NCI-H1092 treated with DMSO at 0.1 percent for 48 hours (cell line): ENCODE measurements around the gene NOSTRIN.
A peak's percentile ranks its signal among the peaks of the same experiment; 100 is the strongest.

ENCODE experiments used
- DNase-seq: peaks from one replicate; lab custom pipeline; 2025; lab: John Stamatoyannopoulos, UW

Gene NOSTRIN

GRCh38 chr2:168884975-168885374 is 82.5 kb downstream of the NOSTRIN start:
- DNase-seq: no peak

GRCh38 chr2:168889635-168890005 is 87.2 kb downstream of the NOSTRIN start:
- no peak for DNase-seq

GRCh38 chr2:168890006-168890782 is 87.8 kb downstream of the NOSTRIN start, which contains the start of gene SPC25:
Gene SPC25, minus strand, starts transcription at chr2:168890430. Its CDS starts 911 bp downstream, at chr2:168889519.
- peak; percentile 89 for DNase-seq

DNA sequence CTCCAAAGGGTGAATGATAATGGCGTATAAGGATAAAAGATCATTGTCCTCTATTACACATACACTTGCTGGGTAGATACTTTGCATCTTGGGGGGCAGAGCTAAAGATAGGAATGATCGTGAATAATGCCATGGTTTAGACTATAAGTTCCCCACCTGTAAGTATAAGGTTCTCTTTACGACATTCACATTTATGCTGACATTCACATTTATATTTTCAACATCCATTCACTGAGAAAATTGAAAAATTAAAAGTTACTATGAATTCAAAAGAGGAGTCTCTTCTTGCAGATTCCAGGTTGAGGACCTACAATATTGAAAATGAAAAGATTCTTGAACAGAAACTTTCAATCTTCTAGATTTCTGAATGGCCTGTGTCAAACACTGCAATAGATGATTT is 89.9 kb downstream of the NOSTRIN start:
- no peak for DNase-seq

DNA sequence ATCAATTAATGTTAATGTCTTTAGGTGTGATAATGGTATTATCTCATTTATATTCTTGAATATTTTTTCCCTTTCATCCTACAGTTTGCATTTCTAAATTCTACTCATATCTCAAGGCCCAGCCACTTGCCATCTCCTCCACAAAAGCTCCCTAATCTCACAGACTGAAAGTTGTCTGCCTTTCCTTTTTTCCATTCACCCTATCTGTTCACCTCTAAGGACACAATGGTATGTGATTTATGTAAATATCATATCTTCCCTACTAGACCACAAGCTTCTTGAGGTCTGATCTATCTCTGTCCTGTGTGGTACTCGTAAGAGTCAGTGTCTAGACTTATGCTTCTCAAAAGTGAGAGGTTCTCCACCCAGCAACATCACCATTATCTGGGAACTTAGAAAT is 91.7 kb downstream of the NOSTRIN start:
- DNase-seq: no peak

DNA sequence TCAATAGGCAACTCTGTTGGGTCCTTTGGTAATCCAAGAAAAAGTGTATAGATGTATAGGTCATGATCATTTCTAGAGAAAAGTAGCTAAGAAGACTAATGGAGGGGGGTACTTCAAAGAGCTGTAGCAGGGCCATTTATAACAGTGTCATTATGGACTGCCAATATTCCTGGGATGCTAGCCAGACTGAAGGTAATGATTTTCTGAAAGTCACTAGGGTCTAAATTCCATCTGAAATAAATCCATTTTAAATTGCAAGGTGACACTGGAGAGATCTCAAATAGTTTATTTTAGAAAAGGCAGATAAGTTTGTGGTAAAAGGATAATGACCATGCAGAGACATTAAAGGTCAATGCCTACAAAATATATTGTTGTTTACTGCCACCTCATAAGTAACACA is 92.3 kb downstream of the NOSTRIN start:
- DNase-seq: no peak

DNA sequence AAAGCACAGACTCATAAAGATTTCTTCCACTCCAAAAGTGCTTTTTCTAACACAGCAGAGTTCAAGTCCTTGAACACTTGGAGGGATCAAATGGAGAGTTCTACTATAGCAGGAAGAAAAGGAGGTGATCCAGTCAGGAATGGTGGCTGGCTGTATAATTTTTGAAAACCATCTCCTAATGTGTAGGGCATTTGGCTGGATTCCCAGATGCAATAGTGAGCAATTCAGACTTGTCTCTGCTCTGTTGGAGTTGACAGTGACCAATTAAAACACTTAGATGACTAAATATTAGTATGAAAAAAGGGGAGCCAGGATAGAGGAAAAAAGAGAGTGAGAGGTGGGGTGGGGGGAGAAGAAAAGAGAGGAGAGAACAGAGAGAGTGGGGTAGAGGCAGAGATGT is 93.3 kb downstream of the NOSTRIN start:
- DNase-seq: no peak

DNA sequence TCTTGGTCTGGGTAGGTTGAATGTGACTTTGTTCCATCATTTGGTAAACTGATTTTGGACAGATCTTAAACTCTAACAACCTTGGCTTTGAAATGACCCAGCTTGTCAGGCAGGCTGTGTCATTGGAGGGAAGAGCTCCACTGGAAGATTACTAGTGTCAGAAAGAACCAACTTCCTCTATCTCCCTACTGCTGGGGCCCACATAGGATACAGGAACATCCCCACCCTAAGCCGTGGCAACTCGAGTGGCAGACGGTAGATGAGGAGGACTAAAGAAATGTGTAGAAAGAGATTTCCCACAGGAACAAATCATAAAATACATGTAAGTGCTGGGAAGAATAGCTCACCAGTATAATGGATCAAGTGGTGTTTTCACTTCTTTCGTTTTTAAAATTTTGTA is 94.3 kb downstream of the NOSTRIN start:
- no peak for DNase-seq

DNA sequence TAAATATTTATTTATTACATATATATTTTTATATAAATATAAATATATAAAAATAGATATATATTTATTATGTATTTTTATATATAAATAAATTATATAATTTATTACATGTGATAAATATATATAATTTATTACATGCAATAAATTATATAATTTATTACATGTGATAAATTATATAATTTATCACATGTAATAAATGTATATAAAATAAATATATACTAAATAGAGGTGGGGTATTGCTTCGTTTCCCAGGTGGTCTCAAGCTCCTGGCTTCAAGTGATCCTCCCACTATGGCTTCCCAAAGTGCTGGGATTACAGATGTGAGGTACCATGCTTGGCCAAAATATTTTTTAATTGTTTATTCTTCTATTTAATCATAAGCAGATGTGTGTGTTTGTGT is 95.0 kb downstream of the NOSTRIN start:
- DNase-seq: no peak

- DNase-seq: no peak
These were observed 98.6 kb downstream of the NOSTRIN start, which contains the start of gene G6PC2 for GRCh38 chr2:168901003-168901402. Gene G6PC2, plus strand, starts transcription at chr2:168901291. Its CDS starts 41 bp downstream, at chr2:168901332.

GRCh38 chr2:168903888-168904287 is 101.5 kb downstream of the NOSTRIN start:
- DNase-seq: no peak

GRCh38 chr2:168904358-168904757 is 101.9 kb downstream of the NOSTRIN start:
- no peak for DNase-seq

DNA sequence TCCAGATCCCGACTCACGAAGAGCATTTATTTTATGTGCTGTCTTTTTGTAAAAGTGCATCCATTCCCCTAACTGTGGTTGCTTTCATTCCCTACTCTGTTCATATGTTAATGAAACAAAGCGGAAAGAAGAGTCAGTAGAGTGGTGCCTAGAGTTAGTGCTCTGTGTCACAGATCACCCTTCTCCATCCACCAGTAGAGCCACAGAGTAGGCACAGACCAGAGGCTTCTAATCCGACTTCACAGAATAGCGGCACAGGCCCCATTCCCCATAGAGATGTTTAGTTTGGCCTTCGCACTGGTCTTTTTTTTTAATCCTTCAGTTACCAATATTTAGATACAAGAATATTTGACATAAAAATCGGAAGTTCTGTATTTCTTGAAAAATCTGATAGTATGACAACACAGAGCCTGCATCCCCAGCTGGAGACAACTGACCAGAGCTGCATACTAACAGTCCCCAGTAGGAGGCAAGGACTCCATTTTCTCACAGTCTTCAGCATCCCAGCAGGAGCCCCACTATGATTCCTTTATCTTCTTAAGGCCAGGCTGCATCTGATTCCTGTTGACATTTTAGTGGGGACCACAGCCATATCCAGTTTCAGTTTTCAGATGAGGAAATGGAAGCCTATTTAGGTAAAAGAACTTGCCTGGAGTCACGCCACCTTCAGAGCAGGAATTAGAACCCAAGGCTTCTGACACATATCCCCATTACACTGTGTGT is 105.7 kb downstream of the NOSTRIN start:
- no peak for DNase-seq

DNA sequence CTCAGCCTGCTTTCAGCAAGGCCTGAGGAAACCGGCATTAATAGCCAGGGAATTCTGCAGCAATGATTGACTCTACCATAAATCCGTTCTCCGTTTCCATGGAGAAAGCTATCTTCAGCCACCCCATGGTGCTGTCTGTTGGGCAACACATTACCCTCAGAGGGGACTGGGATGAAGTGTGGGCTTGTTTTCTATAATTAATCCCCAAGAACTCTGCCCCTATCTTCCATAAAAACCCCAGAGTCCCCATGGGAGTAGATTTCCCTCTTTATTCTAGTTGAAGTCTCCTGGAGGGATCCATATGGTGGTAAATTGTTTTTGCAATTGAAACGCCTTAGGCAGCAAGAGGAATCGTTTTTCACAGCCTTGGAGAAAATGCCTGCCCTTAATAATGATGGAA is 107.9 kb downstream of the NOSTRIN start:
- no peak for DNase-seq

DNA sequence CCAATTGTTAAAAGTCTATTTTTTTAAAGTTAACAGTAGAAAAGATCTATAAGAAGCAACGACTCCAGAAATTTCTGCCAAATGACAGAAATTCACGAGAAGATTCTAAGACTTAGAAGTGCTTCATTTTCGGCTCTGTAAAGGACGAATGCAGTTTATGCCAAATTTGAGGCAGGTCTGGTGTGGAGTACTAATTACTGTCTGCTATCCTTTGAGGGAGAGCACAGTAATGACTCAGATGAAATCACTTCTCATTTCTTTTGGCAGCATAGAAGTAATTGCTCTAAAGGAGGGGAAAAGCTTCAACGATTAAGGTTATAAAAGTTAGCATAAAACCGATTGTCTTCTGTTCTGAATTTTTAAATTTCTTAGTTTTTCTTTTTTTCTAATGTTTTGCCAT is 110.0 kb downstream of the NOSTRIN start:
- DNase-seq: no peak

DNA sequence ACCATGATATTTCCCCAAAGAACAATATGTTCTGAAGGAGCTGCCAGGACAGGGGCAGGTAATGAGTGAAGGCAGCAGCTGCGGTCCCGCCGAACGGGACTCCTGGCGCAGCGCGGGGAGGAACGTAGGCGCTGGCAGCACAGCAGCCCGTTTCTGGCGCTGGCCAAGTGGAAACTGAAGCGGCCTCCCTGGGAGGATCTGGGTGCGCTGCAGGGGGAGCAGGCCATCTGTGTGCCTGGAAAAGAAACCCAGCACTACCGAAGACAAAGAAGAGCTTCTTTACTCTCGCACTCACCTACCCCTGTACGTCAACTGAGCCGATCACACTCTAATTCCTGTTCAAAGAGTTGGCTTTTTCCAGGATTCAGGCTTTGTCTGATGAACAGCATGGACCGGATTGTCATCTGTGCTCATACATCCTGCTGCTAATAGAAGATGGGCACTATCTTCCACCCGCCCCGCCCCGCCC is 110.5 kb downstream of the NOSTRIN start:
- DNase-seq: peak; percentile 17

DNA sequence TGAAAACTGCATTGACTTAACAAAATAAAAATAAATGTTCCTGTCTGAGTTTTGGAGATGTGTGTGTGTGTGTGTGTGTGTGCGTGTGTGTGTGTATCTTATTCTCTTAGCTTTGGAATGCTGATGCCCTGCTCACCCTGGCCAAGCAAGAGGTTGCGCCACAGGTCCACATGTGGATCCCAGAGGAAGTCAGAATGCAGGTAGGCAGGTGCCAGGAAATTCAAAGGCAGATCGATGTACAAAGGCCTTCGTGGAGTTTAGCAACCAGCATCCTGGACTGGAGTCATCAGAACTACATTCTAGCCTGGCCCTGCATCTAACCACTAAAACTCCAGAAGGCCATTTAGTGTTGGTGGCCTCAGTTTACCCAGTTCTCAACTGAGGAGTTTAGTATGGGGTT is 111.1 kb downstream of the NOSTRIN start:
- DNase-seq: no peak
